Spinal cord (tissue), 10 donors: ENCODE data around the gene GUCY2C. TPM values are rescaled to one million over a fixed set of nuclear protein-coding genes. Genes with fewer than 3 reads are reported as not detected.

Experiments
- DNase-seq, 6 donors: peaks; one replicate each; pipeline versions ENCODE4 v3.0.0 to v3.0.0-alpha.2; 2013 to 2015; ENCODE audit warnings: low spot score in 6 of 6, low read depth in 4 of 6
- H3K27ac ChIP-seq: one replicate; pipeline ENCODE4 v1.5.1; 2013; ENCODE audit warnings: low read depth, low read length, control low read depth
- H3K27me3 ChIP-seq: one replicate; pipeline ENCODE4 v1.6.1; 2013; ENCODE audit warnings: low read length; ENCODE audit not compliant: control insufficient read depth, insufficient read depth
- H3K36me3 ChIP-seq: one replicate; pipeline ENCODE4 v1.6.1; 2013; ENCODE audit warnings: low read length; ENCODE audit not compliant: control insufficient read depth, insufficient read depth
- H3K4me1 ChIP-seq: one replicate; pipeline ENCODE4 v1.6.1; 2013; ENCODE audit warnings: low read length; ENCODE audit not compliant: control insufficient read depth, insufficient read depth
- H3K4me3 ChIP-seq: one replicate; pipeline ENCODE4 v1.5.1; 2013; ENCODE audit warnings: low read depth, low read length, control low read depth
- H3K9me3 ChIP-seq: one replicate; pipeline ENCODE4 v1.6.1; 2013; ENCODE audit warnings: low read length; ENCODE audit not compliant: control insufficient read depth, insufficient read depth
- WGBS: methylation state at CpG from one replicate; pipeline ENCODE4 v1.1.5; 2013; ENCODE audit warnings: missing lambda C conversion rate; ENCODE audit not compliant: insufficient coverage; 5-methylcytosine and 5-hydroxymethylcytosine counted together
- polyA plus RNA-seq, 2 donors: library from polyadenylated mRNA; unstranded; fragments of 120-200 nt; gene quantifications; one replicate each; pipeline ENCODE4 v1.2.1, GENCODE V29; 2013; ENCODE audit not compliant: insufficient read length in 2 of 2
- total RNA-seq, 2 donors: library from RNA; depleted of rRNA in 1 of 2; stranded (reverse); fragments of 120-200 nt in 1 of 2; fragments of >200 nt in 1 of 2; gene quantifications; one replicate each; pipeline versions ENCODE4 v1.2.3 to v1.2.4, GENCODE V29; 2013 to 2014
- donor health status: healthy.

Gene GUCY2C
- total and polyA plus RNA-seq, 4 donors = 0.10 to 0.27 (median 0.16) TPM; not detected in 1

- Histone ChIP-seq H3K27me3 (peaks cover 11% of the 10 kb centered on the region), H3K4me1 (peaks cover 12% of the 10 kb centered on the region), H3K27ac (no peak overlapping the region), H3K4me3 (no peak overlapping the region), H3K36me3 (no peaks in the 10 kb centered on the region), H3K9me3 (no peaks in the 10 kb centered on the region)
- DNase-seq = no peak
- no CpG with 5 or more reads among the region's 2 CpGs for WGBS
Measured at GRCh38 chr12:14564336-14564959, 132.0 kb downstream of the GUCY2C start.

- H3K27me3 ChIP-seq = peaks cover 10% of the 10 kb centered on the region
- no peaks in the 10 kb centered on the region for H3K9me3 ChIP-seq
- no peaks in the 10 kb centered on the region for H3K36me3 ChIP-seq
- H3K27ac ChIP-seq = no peak overlapping the region
- peaks cover 11% of the 10 kb centered on the region for H3K4me1 ChIP-seq
- 91% methylated on average over 4 of the region's 4 CpGs for WGBS
- no peak for DNase-seq
- no peak overlapping the region for H3K4me3 ChIP-seq
Measured at GRCh38 chr12:14563046-14563445, 133.4 kb downstream of the GUCY2C start.

Other genes starting within 250 kb of the GUCY2C start
- gene PLBD1, start 128.7 kb downstream of the GUCY2C start, total RNA-seq = 10 to 100 TPM; 28.6 to 50.7 TPM
- gene PLBD1, start 128.7 kb downstream of the GUCY2C start, polyA plus RNA-seq = 1 to 10 TPM; 4.1 to 7.1 TPM
- gene WBP11, start 106.9 kb upstream of the GUCY2C start, total RNA-seq = 10 to 100 TPM; 19.3 to 32.7 TPM
- 10 to 100 TPM; 68.8 to 86.2 TPM for gene WBP11, start 106.9 kb upstream of the GUCY2C start, polyA plus RNA-seq
- gene C12orf60, start 107.1 kb upstream of the GUCY2C start, total RNA-seq = 1 to 10 TPM; 3.7 to 7.2 TPM
- gene C12orf60, start 107.1 kb upstream of the GUCY2C start, polyA plus RNA-seq = 1 to 10 TPM; 2.8 to 3.6 TPM
- gene SMCO3, start 117.6 kb upstream of the GUCY2C start, total RNA-seq = 1 to 10 TPM; 5.0 to 7.4 TPM
- gene SMCO3, start 117.6 kb upstream of the GUCY2C start, polyA plus RNA-seq = 1 to 10 TPM in 1 of 2 donors, under 1 TPM in 1; 0.44 to 1.2 TPM
- 1 to 10 TPM in 1 of 2 donors, under 1 TPM in 1; 0.17 to 1.2 TPM for gene ART4, start 146.9 kb upstream of the GUCY2C start, total RNA-seq
- gene ART4, start 146.9 kb upstream of the GUCY2C start, polyA plus RNA-seq = under 1 TPM in 1 of 2 donors, not detected in 1; 0.23 TPM
- 100 to 1,000 TPM; 280 to 326 TPM for gene MGP, start 189.3 kb upstream of the GUCY2C start, total RNA-seq
- 100 to 1,000 TPM in 1 of 2 donors, 10 to 100 TPM in 1; 28.7 to 119 TPM for gene MGP, start 189.3 kb upstream of the GUCY2C start, polyA plus RNA-seq
- gene ERP27, start 241.9 kb upstream of the GUCY2C start, total RNA-seq = 1 to 10 TPM in 1 of 2 donors, under 1 TPM in 1; 0.22 to 1.1 TPM
- gene ERP27, start 241.9 kb upstream of the GUCY2C start, polyA plus RNA-seq = under 1 TPM; 0.38 to 0.45 TPM